Fibroblast of the aortic adventitia (primary cell): ENCODE measurements around the gene PRF1. TPM values are rescaled to one million over a fixed set of nuclear protein-coding genes. Genes with fewer than 3 reads are reported as not detected.
A peak's percentile ranks its signal among the peaks of the same experiment; 100 is the strongest.

ENCODE experiments used
- DNase-seq: peaks from one replicate; pipeline ENCODE4 v3.0.0-alpha.2; 2010; ENCODE audit warnings: low read depth
- H3K4me3 ChIP-seq: 2 replicates; pipeline ENCODE4 v1.5.1; 2011; ENCODE audit warnings: low read depth, mild to moderate bottlenecking, control low read depth, low read length, moderate library complexity
- total RNA-seq: library from RNA; depleted of rRNA; stranded (reverse); fragments of >200 nt; gene quantifications from 2 replicates; pipeline ENCODE4 v1.2.3, GENCODE V29; 2012; ENCODE audit warnings: low replicate concordance
- TF ChIP-seq, protein P1 (sequence below): IDR thresholded peaks from 2 replicates; pipeline ENCODE4 v1.5.1; 2011; ENCODE audit warnings: mild to moderate bottlenecking, low read length, control low read depth, inconsistent platforms; ENCODE audit not compliant: insufficient read depth

The PRF1 gene
- total RNA-seq, 1 donor = not detected

DNA sequence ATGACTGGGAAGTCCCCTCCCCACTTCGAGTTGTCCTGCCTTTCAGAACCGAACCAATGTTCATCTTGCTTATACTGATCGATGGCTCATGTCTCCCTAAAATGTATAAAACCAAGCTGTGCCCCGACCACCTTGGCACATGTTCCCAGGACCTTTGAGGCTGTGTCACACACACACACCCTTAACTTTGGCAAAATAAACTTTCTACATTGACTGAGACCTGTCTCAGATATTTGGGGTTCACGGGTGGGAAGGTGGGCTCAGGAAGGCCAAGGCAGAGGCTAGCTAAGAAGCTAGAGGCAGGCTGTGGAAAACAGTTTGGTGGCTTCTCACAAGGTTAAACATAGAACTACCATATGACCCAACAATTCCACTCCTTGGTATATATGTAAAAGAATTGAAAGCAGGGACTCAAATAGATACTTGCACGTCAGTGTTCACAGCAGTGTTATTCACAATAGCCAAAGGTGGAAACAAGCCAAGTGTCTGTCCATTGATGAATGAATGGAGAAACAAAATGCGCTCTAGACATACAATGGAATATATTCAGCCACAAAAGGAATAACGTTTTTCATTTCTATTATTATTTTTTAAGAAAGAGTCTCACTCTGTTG is 15.4 kb downstream of the PRF1 start:
- TF ChIP-seq, protein P1, sequence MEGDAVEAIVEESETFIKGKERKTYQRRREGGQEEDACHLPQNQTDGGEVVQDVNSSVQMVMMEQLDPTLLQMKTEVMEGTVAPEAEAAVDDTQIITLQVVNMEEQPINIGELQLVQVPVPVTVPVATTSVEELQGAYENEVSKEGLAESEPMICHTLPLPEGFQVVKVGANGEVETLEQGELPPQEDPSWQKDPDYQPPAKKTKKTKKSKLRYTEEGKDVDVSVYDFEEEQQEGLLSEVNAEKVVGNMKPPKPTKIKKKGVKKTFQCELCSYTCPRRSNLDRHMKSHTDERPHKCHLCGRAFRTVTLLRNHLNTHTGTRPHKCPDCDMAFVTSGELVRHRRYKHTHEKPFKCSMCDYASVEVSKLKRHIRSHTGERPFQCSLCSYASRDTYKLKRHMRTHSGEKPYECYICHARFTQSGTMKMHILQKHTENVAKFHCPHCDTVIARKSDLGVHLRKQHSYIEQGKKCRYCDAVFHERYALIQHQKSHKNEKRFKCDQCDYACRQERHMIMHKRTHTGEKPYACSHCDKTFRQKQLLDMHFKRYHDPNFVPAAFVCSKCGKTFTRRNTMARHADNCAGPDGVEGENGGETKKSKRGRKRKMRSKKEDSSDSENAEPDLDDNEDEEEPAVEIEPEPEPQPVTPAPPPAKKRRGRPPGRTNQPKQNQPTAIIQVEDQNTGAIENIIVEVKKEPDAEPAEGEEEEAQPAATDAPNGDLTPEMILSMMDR = no peak
- H3K4me3 ChIP-seq = no peak overlapping the region
- DNase-seq = no peak

DNA sequence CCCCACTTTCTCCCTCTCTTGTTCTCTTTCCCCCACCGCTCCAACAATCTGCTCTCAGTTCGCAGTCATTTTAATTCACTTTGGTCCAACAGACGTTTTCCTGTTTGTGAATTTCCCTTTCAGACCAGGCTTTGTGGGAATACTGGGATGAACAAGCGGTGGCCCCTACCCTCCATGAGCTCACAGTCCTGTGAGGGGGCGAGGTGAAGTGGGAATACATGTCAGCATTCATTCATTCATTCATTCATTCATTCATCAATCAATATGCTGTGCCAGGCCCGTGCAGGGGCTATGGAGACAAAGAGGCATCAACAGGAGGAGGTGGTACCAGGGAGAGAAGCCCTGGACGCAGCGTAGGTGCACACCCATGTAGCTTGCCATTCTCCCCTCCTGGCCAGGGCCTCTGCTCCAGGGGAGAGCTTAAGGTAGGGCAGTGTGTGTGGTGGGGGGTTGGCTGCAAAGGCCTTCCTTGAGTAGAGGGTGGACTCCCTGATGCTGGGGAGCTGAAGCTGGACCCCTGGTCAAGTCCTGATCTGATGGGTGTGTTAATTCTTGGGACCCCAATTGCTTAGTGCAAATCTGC is 16.1 kb downstream of the PRF1 start:
- no peak for DNase-seq
- no peak overlapping the region for H3K4me3 ChIP-seq
- TF ChIP-seq, protein P1 = no peak

DNA sequence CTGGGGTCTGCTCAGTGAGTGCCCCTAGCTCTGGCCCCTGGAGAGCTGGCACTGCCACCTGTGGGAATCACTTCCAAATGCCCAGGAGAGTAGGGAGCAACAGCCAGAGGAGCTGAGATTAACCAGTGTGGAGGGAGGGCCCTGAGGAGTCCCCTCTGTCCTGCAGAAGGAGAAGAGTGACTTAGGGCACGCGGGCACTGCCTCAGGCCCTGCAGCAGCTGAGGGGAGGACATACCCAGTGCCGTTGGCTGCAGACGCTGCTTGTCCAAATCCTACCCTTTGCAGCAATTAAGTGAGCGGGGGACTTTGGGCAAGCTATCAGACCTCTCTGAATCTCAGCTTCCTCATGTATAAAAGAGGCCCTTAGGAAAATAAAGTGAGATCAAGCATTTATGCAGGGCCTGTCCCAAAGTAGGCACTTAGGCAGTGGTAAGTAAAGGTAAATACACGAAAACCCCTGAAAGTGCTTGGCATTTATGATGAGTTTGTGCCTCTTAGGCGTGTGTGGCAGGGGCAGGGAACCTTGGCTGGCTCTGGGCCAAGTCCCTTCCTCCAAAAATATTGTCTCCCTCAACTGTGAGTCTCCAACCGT is 16.9 kb downstream of the PRF1 start:
- TF ChIP-seq, protein P1 = no peak
- no peak for DNase-seq
- H3K4me3 ChIP-seq = no peak overlapping the region

DNA sequence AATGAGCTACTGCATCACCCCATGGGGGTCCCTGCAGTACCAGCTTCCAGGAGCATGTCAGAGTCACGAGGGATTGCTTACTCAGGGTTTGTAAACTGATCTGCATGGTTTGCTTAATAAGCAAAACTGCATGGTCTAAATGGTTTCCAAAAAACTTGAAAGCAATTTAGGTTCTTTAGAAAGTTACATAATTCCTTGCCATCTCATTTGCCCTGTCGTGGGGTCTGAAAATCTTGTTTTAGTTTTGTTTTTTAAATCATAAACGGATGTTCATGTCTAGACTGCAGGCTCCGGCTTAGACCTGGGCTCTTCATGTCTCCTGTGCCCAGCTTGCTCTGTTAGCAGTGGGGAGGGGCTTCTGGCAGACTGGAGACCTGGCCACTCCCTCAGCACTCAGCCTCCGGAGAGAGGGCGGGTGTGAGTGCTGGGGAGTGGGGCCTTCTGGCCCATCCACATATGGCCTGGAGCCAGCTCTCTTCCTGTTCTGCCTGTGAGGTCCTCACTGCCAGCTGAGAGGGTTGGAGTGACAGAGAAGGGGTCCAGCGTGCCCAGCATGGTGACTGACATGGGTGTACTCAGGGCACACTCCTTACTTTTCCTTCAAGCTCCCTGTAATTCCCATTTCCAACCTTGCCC is 17.5 kb downstream of the PRF1 start:
- DNase-seq = peak; percentile 23
- H3K4me3 ChIP-seq = no peak overlapping the region
- TF ChIP-seq, protein P1 = no peak

DNA sequence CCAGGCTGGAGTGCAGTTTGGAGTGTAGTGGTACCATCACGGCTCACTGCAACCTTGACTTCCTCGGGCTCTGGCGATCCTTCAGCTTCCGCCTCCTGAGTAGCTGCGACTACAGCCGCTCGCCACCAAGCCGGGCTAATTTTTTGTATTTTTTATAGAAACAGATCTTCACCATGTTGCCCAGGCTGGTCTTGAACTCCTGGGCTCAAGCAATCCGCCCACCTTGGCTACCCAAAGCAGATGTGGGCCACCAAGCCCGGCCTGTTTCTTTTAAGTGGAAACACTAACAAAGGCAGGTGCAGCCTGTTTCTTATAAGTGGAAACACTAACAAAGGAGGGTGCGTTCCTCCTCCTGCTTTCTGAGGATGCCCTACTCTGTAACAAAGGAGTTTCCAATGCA is 18.2 kb downstream of the PRF1 start:
- H3K4me3 ChIP-seq = no peak overlapping the region
- TF ChIP-seq, protein P1 = no peak
- DNase-seq = no peak

DNA sequence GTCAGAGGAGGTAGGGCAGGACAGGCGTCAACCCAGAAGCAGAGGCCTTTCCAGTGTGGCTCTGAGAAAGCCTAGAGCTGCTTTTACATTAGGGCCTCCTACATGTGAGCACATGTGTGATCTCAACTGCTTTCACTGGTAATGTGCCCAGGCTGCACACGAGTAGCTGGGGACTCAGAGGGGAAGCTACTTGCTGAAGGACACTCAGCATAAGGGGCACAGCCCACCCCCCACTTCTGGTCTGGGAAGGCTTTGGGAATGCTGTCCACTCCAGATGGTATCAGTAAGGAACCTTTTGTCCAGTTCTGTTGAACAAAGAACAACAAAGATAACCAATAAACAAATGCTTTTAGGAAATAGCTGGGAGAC is 18.9 kb downstream of the PRF1 start:
- TF ChIP-seq, protein P1 = no peak
- H3K4me3 ChIP-seq = no peak overlapping the region
- DNase-seq = no peak
